Motor neuron (in vitro differentiated cells): ENCODE data around the gene USP22. TPM values are rescaled to one million over a fixed set of nuclear protein-coding genes. Genes with fewer than 3 reads are reported as not detected.
A peak's percentile ranks its signal among the peaks of the same experiment; 100 is the strongest.

Experiments used
- ATAC-seq, 8 experiments: fragments of 200-7000 bp; cut with Tn5 transposase; replicated peaks in 6 of 8; 2 replicates each; pipeline ENCODE4 v1.8.0; 2021; ENCODE audit warnings: mild to moderate bottlenecking in 8 of 8, moderate library complexity in 8 of 8
- H3K27ac ChIP-seq, 2 donors: fragments of 250-450 bp; sonication (Bioruptor Pico); 2 replicates each; pipeline ENCODE4 v1.9.0; 2021; ENCODE audit warnings: antibody characterized with exemption in 2 of 2, mild to moderate bottlenecking in 2 of 2, moderate library complexity in 1 of 2
- H3K4me1 ChIP-seq, 2 donors: fragments of 250-450 bp; sonication (Bioruptor Pico); replicated peaks in 1 of 2; 2 replicates each; pipeline ENCODE4 v1.6.1; 2021; ENCODE audit warnings: antibody characterized with exemption in 2 of 2, mild to moderate bottlenecking in 2 of 2, moderate library complexity in 1 of 2
- H3K4me3 ChIP-seq, 5 donors: fragments of 250-450 bp; sonication (Bioruptor Pico); 2 replicates each; pipeline ENCODE4 v1.9.0; 2021; ENCODE audit warnings: antibody characterized with exemption in 5 of 5, mild to moderate bottlenecking in 5 of 5, moderate library complexity in 4 of 5
- WGBS, 10 experiments: fragments of 450-650 bp; shearing (Covaris generic); methylation state at CpG; one replicate each; pipeline ENCODE4 v1.0.0; 2022; 5-methylcytosine and 5-hydroxymethylcytosine counted together
- in situ Hi-C, 9 experiments: fragments of 400-800 bp; cut with MboI; loops; one replicate each; pipeline ENCODE4 v1.15.0; 2021; ENCODE audit warnings: low sequenced_read_pairs in 9 of 9, low pct_unique_long_range_greater_than_20kb in 2 of 9; ENCODE audit not compliant: unreplicated experiment in 9 of 9
- total RNA-seq, 8 experiments: library from RNA; unstranded; fragments of 300-600 nt; gene quantifications; 2 replicates each; pipeline versions ENCODE4 v1.2.3 to v1.2.4, GENCODE V29; 2022

The USP22 gene
- total RNA-seq, 8 experiments from 2014 or later: 121 to 282 (median 209) TPM

DNA sequence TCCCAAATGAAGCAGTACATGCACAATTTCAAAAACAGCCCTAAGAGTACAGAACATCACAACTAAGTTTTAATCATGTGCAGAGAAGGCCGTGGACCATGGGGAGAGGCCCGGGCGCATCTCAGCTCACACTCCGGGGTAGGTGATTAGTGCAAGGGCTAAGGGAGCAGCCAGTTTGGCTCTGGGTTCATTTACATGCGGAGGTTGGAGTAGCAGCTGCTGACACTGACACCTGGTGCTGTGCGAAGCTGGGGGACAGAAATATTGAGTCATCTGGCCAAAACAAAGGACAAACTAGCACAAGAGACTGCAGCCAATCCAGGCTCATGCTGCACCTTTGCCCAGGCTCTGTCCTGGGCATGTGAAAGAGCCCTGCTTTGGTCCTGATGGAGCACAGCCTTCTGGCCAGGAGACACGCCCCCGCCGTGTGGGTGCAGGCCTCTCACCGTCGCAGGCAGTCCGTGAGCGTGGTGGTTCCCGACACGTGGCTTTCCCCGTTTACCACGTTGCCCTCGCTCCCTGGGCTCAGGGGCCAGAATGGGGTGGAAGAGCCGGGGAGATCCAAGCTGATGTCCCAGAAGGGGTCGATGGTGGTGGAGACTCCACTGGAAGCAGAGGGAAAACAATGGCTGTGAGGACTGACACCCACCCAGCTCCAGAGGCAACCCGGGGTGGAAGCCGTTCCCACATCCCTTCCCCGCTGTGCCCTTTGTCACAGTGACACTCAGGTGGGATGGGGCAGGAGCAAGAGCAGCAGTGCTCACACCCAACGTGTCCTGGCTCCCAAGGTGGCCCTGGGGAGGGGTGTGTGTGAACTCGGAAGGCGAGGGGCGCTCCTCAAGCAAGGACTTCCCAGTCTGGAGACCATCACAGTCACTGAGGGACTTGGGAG is 31.9 kb downstream of the USP22 start:
- WGBS, 10 experiments: 80 to 100% (median 90%) methylated on average over 1 to 12 of the region's 27 CpGs
- ATAC-seq: peak in 3 of 8 experiments; percentile 9 to 17 (median 9)
- Histone ChIP-seq H3K4me1 (no peaks in the 10 kb centered on the region), H3K4me3 (no peak overlapping the region), H3K27ac (no peak overlapping the region)
- in situ Hi-C loops: no loop called here

DNA sequence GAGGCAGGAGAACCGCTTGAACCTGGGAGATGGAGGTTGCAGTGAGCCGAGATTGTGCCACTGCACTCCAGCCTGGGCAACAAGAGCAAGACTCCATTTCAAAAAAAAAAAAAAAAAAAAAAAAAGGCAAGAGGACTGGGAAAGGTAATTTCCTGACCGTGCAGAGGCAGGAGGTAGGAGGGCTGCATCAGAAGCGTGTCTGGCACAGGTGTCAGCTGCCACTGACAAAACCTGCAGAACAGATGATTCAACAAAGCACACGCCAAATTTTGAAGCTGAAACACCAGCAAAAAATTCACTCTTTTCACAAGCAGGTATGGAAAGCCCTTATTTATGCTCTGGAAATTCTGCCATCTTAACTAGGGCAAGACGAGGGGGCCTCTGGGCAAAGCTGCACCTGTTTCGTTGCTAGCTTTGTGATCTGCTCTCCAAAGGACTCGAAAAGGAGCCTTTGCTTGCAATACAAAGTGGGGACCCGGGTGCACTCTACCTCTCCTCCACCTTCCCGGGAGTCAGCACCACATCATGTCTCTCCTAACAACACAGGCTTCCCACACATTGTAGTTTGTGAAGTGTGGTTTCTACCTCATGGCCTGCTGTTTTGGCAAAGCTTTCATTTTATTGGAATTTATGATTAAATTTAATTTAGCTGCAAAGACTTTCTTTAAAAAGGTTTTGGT is 33.7 kb downstream of the USP22 start:
- no peaks in the 10 kb centered on the region for H3K4me1 ChIP-seq
- WGBS, 10 experiments: 60 to 100% (median 96%) methylated on average over 1 to 8 of the region's 10 CpGs
- H3K4me3 ChIP-seq: no peak overlapping the region
- ATAC-seq: no peak
- H3K27ac ChIP-seq: no peak overlapping the region
- in situ Hi-C loops: no loop called here

DNA sequence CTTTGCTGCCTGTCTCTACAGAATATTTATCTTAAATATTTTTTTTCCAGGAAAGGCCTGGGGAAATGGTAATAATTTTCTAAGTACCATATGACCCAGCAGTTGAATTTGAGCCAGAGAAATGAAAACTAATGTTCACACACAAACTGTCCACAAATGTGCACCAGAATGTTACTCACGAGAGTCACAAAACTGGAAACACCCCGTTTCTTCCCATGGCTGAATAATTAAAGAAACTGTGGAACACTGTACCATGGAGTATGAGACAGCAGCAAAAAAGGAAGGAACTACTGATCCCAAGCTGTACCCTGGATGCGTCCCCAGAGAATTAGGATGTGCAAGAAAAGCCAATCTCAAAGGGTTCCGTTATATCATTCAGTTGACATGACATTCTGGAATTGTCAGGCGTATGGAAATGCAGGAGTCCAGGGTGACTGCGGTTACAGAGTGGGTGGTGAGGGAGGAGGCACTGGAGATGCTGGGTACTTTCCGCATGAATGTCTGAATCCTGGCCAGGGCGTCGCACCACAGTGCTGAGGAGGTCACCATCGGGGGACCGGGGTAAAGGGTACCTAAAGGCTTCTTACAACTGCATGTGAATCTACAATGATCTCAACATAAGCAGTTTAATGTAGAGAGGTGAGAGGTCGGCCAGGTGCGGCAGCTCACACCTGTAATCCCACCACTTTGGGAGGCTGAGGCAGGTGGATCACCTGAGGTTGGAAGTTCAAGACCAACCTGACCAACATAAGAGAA is 34.5 kb downstream of the USP22 start:
- in situ Hi-C loops: no loop called here
- H3K4me3 ChIP-seq: no peak overlapping the region
- H3K27ac ChIP-seq: no peak overlapping the region
- ATAC-seq: no peak
- 40 to 100% (median 92%) methylated on average over 1 to 9 of the region's 13 CpGs; no CpG with 5 or more reads in 1 of the 10 experiments for WGBS, 10 experiments
- no peaks in the 10 kb centered on the region for H3K4me1 ChIP-seq

DNA sequence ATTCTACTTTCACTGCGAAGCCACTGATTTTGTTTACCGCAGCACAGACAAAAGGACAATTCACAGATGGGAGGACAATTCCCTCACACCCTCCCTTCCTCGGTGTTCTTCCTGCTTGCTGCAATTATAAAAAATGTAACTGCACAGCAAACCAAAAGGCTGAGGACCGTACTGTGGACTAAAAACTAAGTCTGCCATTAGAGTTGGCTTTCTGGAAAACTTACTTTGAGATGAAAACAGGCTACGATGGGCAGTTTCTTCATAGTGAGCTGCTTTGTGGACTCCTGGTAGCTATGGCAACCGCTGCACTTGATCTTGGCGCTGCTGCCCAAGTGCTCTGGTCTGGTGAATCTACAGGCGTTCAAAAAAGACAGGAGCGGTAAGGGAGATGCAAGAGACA is 35.2 kb downstream of the USP22 start:
- in situ Hi-C loops: no loop called here
- no peak overlapping the region for H3K4me3 ChIP-seq
- H3K4me1 ChIP-seq: no peaks in the 10 kb centered on the region
- WGBS, 10 experiments: 82 to 100% (median 92%) methylated on average over 2 to 9 of the region's 9 CpGs; no CpG with 5 or more reads in 1 of the 10 experiments
- peak in 1 of 8 experiments; percentile 41 for ATAC-seq
- H3K27ac ChIP-seq: no peak overlapping the region

DNA sequence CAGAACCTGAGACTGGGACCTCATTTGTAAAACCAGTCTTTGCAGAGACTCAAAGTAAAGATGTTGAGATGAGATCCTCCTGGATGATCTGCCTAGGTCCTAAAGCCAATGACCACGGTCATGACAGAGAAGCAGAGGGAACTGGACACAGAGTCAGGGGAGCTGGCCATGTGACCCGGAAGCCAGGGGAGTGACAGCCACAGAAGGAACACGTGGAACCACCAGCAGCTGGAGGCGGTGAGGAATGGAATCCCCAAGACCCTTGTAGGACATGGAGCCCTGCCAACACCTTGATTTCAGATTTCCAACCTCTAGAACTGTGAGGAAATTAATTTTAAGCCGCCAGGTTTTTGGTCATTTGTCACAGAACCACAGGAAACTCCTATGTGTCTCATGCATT is 37.0 kb downstream of the USP22 start:
- H3K4me1 ChIP-seq: no peaks in the 10 kb centered on the region

DNA sequence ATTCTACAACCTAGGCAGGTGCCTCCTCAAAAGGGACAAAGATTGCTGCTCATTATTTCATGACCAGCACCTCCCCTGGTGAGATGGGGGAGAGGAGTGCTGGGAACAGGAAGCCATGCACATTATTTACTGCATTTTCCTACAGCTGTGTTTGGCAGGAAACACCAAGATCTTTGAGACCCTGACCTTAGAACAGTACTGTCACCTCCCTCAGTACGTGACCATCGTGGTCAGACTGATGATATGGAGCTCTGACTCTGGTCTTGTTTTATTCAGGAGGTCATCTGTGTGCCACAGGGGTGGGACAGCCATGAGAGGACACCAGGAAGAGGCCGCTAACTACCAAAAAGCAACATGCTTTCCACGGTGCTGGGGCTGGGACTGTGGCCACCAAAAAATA is 37.4 kb downstream of the USP22 start:
- 75 to 100% (median 92%) methylated on average over 1 to 4 of the region's 4 CpGs; no CpG with 5 or more reads in 6 of the 10 experiments for WGBS, 10 experiments
- in situ Hi-C loops: no loop called here
- no peak overlapping the region for H3K4me3 ChIP-seq
- H3K27ac ChIP-seq: no peak overlapping the region
- ATAC-seq: no peak
- H3K4me1 ChIP-seq: no peaks in the 10 kb centered on the region

More for the DNA sequence above, 37.0 kb downstream of the USP22 start:
- WGBS, 10 experiments: 0 to 100% (median 84%) methylated on average over 1 to 4 of the region's 5 CpGs
- no peak overlapping the region for H3K27ac ChIP-seq
- ATAC-seq: no peak
- in situ Hi-C loops: no loop called here
- no peak overlapping the region for H3K4me3 ChIP-seq

GRCh38 chr17:21004016-21004930 is 38.5 kb downstream of the USP22 start:
- Histone ChIP-seq H3K4me1 (no peaks in the 10 kb centered on the region), H3K4me3 (no peak overlapping the region), H3K27ac (no peak overlapping the region)
- ATAC-seq: peak in 6 of 8 experiments; percentile 3 to 18 (median 8)
- in situ Hi-C loops: no loop called here
- 52 to 100% (median 92%) methylated on average over 1 to 11 of the region's 26 CpGs; no CpG with 5 or more reads in 2 of the 10 experiments for WGBS, 10 experiments

- H3K4me3 ChIP-seq: no peak overlapping the region
- WGBS, 10 experiments: 90 to 100% (median 92%) methylated on average over 1 to 5 of the region's 11 CpGs; no CpG with 5 or more reads in 7 of the 10 experiments
- no peaks in the 10 kb centered on the region for H3K4me1 ChIP-seq
- in situ Hi-C loops: no loop called here
- ATAC-seq: peak in 1 of 8 experiments; percentile 8
- H3K27ac ChIP-seq: no peak overlapping the region
Measured at GRCh38 chr17:21003007-21003621, 39.7 kb downstream of the USP22 start.

DNA sequence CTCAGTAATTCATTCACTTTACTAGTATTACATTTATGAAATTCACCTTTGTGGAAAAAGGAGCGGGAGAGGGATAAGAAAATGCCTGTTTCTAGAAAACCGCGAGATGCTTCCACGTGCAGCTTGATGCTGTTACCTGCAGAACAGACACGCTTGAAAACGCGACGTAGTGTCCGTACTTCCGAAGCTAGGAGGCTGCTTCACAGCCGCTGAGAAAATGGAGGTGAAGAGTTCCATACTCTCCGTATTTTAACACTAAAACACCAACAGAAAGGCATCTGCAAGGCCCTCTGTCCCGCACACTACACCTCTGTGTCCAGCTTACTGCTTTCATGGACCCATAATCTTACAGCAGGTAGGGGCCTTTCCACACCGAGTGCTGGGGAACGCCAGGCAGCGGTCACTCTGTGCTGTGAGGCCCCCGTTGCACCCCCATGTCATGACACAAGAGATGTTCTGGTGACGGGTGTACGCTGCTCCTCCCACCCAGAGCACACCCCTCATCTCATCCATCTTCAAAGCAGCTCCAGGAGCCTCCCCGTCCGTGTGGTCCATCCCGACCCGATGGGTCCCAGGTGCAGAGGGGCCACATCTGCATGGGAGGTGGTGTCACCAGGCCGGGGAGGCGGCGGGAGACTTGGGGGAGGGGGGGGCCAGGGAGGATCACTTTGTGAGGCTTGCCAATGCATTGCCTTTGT is 40.4 kb downstream of the USP22 start:
- peak in 1 of 8 experiments; percentile 16 for ATAC-seq
- no peak overlapping the region for H3K4me3 ChIP-seq

GRCh38 chr17:21001813-21002221 is 41.0 kb downstream of the USP22 start:
- Histone ChIP-seq H3K4me1 (no peaks in the 10 kb centered on the region), H3K4me3 (no peak overlapping the region), H3K27ac (no peak overlapping the region)
- ATAC-seq: peak in 5 of 8 experiments; percentile 12 to 85 (median 53)
- in situ Hi-C loops: no loop called here
- 3 to 100% (median 89%) methylated on average over 1 to 9 of the region's 12 CpGs; no CpG with 5 or more reads in 2 of the 10 experiments for WGBS, 10 experiments

More for the DNA sequence above, 40.4 kb downstream of the USP22 start:
- in situ Hi-C loops: no loop called here
- Histone ChIP-seq H3K27ac (no peak overlapping the region), H3K4me1 (no peaks in the 10 kb centered on the region)
- 87 to 100% (median 98%) methylated on average over 1 to 13 of the region's 26 CpGs; no CpG with 5 or more reads in 2 of the 10 experiments for WGBS, 10 experiments

DNA sequence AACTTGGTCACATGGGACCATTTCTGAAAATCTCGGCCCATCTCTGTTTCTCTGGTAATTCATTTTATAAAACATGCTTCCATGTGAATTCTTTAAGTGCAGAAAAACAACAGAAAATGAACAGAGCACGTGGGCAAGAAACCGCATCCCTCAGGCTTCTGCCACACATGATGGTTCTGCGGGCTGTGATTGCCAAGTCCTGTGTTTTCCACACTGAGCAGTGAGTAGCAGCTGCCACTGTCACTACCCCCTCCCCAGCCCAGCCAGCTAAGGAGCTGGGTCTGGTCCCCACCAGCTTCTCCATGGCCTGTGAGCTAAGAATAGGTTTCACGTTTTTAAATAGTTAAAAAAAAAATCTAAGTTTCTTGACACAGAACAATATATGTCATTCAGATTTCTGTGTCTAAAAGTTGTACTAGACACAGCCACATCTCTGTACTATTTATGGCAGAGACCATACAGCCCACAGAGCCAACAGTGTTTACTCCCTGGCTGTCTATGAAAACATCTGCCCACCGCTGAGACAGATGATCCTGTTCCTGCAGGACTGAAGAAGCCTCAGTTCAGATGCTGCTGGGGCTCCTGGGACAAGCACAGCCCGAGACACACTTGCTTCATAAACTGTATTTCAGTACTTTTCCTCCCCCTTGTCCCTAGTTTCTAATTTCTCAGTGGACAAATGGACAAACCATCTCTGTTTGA is 41.5 kb downstream of the USP22 start:
- in situ Hi-C loops: no loop called here
- ATAC-seq: peak in 4 of 8 experiments; percentile 1 to 31 (median 9)
- no peak overlapping the region for H3K4me3 ChIP-seq
- 25 to 100% (median 93%) methylated on average over 1 to 6 of the region's 7 CpGs for WGBS, 10 experiments
- no peaks in the 10 kb centered on the region for H3K4me1 ChIP-seq
- H3K27ac ChIP-seq: no peak overlapping the region
